DMS 273 (cell line): ENCODE data around the gene ACTA2.
A peak's percentile ranks its signal among the peaks of the same experiment; 100 is the strongest.

Experiments used
- DNase-seq: peaks from one replicate; lab custom pipeline; 2025; ENCODE audit not compliant: unreplicated experiment; lab: John Stamatoyannopoulos, UW

ACTA2 gene

DNA sequence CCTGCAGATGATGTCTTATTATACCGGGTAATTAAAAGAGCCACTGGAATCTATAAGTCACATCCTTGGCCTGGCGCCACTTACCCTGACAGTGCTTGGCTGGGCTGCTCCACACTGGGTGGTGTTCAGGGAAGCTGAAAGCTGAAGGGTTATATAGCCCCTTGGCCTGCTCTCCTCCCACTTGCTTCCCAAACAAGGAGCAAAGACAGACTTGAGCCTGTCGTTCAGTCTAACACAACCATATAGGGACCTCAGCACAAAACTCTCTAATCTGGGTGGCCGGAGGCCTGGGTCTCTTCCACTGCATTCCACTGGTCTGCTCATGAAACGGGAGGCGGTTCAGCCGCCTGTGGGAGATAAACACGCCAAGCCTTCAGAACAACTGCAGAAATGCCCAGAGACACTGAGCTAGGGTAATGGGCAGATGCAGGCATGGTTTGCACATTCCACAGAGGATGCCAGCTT is at the start of gene ACTA2:
ACTA2 (minus strand) TSS at position 127 of the 465 bp plus-strand sequence. CDS start 3,843 bp downstream, outside the sequence.
- peak; percentile 2 for DNase-seq

GRCh38 chr10:89001729-89002072 is 49.1 kb upstream of the ACTA2 start:
- DNase-seq, result no peak

GRCh38 chr10:89001024-89001728 is 48.6 kb upstream of the ACTA2 start:
- DNase-seq, result no peak

DNA sequence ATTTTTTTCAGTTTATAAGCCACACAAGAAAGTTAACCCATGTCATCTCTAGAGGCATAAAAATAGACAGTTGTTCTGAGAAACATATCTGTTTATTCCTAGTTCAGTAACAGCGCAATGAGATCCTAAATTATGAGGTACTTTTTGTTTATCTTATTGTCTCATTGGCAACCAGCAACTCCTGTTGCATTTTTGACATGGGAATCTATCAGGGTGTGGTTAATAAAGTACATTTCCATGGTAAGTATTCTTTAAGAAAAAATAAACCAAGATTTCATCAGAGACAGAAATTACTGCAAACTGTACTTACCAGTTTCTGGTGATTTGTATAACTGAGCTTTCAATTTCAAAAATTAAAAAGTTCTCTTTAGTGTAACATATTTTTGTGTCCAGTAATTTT is 47.1 kb upstream of the ACTA2 start:
- no peak for DNase-seq

DNA sequence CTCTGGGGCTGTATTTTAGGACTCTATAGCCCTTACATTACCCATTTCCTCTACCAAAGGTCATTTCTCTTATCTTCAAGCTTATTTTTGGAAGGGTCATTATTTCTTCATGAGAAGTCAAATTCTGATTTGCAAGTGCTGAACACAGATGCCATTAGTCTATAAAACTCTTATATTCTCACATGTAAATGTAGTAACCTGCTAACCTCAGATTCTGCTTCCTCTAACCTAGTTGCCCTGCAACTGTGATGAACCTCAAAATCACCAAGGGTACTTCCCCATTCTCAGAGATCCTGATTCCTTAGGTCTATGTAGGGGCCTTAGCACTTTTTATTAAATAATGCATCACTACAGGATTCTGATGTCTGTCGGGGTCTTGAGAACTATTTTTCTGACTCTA is 44.4 kb upstream of the ACTA2 start:
- DNase-seq, result no peak

- no peak for DNase-seq
Measured at GRCh38 chr10:88995156-88995876, 42.7 kb upstream of the ACTA2 start.

DNA sequence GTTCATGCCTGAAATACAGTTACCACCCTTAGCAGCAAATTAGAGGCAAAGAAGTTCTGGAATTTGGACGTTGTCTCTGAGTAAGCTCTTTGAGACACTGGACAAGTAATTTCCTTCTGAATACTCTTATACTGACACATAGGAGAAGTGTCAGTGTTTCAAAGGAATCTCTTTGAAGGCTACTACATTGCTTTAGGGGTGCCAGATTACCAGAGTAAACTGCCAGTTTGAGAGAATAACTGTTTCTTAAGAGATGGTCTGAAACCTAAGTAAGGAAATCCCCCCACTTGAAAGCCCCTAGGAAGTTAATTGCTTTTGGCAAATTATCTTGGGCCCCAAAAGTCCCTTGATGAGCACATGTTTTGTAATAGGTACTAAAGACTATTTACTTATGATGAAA is 41.4 kb upstream of the ACTA2 start:
- DNase-seq, result peak; percentile 11

DNA sequence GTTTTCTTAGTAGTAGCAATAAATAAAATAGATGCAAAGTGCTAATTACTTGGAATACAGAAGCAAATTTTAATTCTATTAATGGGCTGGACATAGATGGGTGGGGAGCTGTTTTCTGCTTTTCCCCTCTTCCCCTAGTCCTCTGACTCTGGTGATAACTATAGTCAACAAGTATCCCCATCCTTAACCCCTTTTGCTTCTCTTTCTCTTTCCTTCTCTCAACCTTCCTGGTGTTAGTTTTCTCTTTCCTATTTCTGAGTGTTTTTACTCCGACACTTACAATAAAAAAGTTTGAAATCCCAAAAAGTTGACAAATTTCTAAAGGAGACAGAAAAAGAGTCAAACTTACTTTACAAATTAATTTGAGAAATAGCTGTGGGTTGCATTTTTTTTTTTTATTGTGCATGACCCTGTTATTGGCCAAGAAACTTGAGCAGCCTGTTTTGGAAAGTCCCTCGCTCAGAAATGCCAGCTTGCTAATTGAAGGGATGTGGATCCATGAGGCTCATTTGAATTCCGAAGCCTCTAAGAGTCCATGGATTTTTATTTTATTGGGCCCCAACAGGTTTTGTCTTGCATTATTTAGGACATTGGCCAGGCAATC is 40.5 kb upstream of the ACTA2 start:
- peak; percentile 75 for DNase-seq

- DNase-seq, result no peak
Measured at GRCh38 chr10:88991899-88992320, 39.3 kb upstream of the ACTA2 start.

GRCh38 chr10:88991161-88991898 is 38.8 kb upstream of the ACTA2 start:
- peak; percentile 88 for DNase-seq

DNA sequence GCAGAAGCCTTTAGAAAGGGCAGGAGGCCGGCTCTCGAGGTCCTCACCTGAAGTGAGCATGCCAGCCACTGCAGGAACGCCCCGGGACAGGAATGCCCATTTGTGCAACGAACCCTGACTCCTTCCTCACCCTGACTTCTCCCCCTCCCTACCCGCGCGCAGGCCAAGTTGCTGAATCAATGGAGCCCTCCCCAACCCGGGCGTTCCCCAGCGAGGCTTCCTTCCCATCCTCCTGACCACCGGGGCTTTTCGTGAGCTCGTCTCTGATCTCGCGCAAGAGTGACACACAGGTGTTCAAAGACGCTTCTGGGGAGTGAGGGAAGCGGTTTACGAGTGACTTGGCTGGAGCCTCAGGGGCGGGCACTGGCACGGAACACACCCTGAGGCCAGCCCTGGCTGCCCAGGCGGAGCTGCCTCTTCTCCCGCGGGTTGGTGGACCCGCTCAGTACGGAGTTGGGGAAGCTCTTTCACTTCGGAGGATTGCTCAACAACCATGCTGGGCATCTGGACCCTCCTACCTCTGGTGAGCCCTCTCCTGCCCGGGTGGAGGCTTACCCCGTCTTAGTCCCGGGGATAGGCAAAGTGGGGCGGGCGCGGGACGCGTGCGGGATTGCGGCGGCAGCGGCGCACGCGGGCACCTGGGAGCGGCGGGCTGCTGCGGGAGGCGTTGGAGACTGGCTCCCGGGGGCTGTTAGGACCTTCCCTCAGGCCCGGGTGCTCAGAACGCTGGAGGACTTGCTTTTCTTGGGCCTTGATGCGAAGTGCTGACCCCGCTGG is 38.0 kb upstream of the ACTA2 start, which contains the start of gene FAS:
FAS (plus strand) TSS at position 415 of the 777 bp plus-strand sequence; CDS start at position 494, 79 bp downstream.
- DNase-seq, result peak; percentile 70

DNA sequence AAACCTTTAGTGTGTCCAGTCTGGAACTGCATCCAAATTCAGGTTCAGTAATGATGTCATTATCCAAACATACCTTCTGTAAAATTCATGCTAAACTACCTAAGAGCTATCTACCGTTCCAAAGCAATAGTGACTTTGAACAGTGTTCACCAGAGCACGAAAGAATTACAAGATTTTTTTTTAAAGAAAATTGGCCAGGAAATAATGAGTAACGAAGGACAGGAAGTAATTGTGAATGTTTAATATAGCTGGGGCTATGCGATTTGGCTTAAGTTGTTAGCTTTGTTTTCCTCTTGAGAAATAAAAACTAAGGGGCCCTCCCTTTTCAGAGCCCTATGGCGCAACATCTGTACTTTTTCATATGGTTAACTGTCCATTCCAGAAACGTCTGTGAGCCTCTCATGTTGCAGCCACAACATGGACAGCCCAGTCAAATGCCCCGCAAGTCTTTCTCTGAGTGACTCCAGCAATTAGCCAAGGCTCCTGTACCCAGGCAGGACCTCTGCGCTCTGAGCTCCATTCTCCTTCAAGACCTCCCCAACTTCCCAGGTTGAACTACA is 37.3 kb upstream of the ACTA2 start:
- peak; percentile 34 for DNase-seq

DNA sequence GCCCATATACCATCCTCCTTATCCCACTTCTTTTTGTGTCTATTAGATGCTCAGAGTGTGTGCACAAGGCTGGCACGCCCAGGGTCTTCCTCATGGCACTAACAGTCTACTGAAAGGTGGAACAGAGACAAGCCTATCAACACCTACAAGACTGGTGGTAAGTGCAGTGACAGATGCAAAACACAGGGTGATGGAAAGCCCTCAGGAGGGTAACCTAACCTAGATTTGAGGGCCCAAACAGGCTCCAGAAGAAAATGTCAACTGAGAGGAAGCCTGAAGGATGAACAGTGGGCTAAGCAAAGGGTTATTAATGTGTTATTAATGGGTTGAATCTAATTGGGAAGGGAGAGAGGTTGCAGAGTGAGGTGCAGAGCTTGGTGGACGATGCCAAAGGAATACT is 36.9 kb upstream of the ACTA2 start:
- DNase-seq, result no peak

GRCh38 chr10:88987840-88988239 is 35.3 kb upstream of the ACTA2 start:
- no peak for DNase-seq

DNA sequence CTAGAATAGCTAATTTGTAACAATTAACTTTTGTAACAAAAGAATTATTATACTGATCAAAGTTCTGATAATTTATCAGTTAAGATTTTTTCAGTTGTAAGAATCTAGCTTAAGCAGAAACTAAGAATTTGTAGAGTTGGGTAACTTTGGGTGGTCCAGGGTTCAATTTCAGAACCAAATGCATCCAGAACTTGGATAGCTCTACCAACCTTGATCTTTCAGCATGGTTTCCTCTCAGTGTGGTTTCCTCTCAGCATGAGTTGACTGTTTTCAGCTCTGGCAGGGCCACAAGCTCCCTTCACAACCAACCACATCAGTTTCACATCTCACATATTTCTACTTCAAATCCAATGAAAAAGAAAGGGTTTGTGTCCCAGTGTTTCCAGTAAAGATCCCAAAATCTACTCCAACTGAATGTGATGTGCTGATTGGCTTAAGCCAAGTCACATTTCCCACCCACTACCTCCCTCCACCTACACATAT is 34.7 kb upstream of the ACTA2 start:
- DNase-seq, result no peak

DNA sequence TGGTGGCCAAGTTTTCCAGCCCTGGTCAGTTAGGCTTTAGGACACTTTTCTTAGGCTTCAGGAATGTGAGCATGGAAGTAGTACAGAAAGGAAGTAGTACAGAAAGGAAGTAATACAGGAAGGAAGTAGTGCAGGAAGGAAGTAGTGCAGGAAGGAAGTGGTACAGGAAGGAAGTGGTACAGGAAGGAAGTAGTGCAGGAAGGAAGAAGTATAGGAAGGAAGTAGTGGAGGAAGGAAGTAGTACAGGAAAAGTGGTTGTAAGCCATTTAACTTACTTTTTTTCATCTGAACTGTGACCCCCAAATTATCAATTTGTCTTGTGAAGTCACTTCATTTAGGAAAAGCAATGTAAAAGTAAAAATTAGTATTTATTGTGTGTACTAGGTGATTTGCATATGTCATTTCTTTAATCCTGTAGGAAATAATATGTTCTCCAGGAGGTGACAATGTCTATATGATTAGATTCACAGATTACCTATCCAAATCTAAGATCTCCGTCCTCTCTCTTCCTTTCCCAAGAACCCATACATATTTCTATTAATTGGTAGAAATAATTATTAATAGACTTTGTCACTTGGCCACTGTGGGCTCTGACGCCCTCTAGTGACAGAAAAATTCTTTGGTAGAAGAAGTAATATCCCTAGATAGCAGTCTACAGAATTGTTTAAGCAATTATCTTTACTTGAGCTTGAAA is 34.1 kb upstream of the ACTA2 start:
- DNase-seq, result peak; percentile 68

DNA sequence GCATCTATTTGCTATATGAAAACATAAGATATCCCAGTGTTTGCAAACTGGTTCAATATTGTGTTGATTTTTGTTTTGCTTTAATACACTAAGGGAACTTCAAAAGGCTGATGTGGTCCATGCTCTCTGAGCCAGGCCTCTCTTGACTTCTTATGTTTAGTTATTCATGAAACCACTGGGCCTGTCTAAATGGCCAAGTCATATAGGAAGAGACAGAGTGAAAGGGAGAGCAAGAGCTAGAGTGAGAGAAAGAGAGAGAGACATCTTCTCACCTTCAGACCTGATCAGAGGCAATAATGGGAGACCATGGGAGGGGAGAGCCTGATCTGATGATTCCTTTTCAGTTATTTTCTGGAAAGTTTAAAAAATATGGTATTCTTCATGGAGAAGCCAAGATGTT is 32.0 kb upstream of the ACTA2 start:
- no peak for DNase-seq

DNA sequence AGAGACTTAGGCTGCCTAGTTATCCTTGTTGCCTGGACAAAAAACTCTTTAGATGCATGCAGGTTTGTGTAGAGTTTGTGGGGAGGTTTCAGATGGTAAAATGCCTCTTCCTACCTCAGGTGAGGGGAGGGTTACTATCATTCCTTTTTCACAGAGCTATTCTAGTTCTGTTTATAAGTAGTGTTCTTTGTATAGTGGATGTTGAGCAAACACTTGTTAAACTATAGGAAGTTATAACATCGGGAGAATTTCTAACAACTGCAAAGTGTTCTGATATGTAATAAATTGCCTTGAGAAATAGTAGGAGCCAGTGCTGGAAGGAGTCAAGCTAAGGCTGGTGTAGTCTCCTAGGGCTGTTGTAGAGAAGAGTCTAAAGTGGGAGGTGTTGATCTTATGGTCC is 31.4 kb upstream of the ACTA2 start:
- DNase-seq, result no peak

- DNase-seq, result no peak
Measured at GRCh38 chr10:88983206-88983605, 30.6 kb upstream of the ACTA2 start.
